GM19467 (cell line): Measurements from ENCODE around the gene ACP5.
A peak's percentile ranks its signal among the peaks of the same experiment; 100 is the strongest.
"Not testable (repeated sequence)": the region's sequence is repeated elsewhere in the genome, so short reads cannot be mapped to it uniquely, and the experiment has no call there.

Experiments
- ATAC-seq: cut with Tn5 transposase; IDR thresholded peaks from one replicate; pipeline ENCODE4 v1.9.1; 2021; ENCODE audit warnings: mild to moderate bottlenecking, moderate library complexity; ENCODE audit not compliant: unreplicated experiment

ACP5 gene

GRCh38 chr19:11577451-11578257, at the start of gene ACP5:
Gene ACP5 (minus strand): TSS chr19:11577645. CDS start chr19:11577317, 328 bp downstream.
- no peak for ATAC-seq

- no peak for ATAC-seq
These were observed 48.8 kb upstream of the ACP5 start for GRCh38 chr19:11626252-11626651.

- ATAC-seq, result no peak
These were observed 46.6 kb upstream of the ACP5 start for GRCh38 chr19:11624069-11624463.

GRCh38 chr19:11622401-11622800, 45.0 kb upstream of the ACP5 start:
- not testable (repeated sequence) for ATAC-seq

- ATAC-seq, result no peak
These were observed 43.1 kb upstream of the ACP5 start for GRCh38 chr19:11620553-11620952.

- ATAC-seq, result no peak
These were observed 40.0 kb upstream of the ACP5 start for GRCh38 chr19:11617180-11618062.

GRCh38 chr19:11612816-11613511, 35.5 kb upstream of the ACP5 start:
- ATAC-seq, result no peak

GRCh38 chr19:11611730-11612129, 34.3 kb upstream of the ACP5 start:
- ATAC-seq, result no peak

- no peak for ATAC-seq
These were observed 29.0 kb upstream of the ACP5 start for GRCh38 chr19:11606484-11606883.

GRCh38 chr19:11599704-11600103, 22.3 kb upstream of the ACP5 start:
- not testable (repeated sequence) for ATAC-seq

- ATAC-seq, result no peak
These were observed 21.3 kb upstream of the ACP5 start for GRCh38 chr19:11598746-11599145.

- ATAC-seq, result no peak
These were observed 20.6 kb upstream of the ACP5 start for GRCh38 chr19:11598103-11598483.

GRCh38 chr19:11597202-11598102, 20.0 kb upstream of the ACP5 start, which contains the start of gene ZNF627:
Gene ZNF627 (plus strand): TSS chr19:11597483. CDS start chr19:11597628, 145 bp downstream.
- ATAC-seq, result peak; percentile 95

GRCh38 chr19:11596156-11596555, 18.7 kb upstream of the ACP5 start:
- no peak for ATAC-seq

GRCh38 chr19:11594084-11594483, 16.6 kb upstream of the ACP5 start:
- no peak for ATAC-seq

GRCh38 chr19:11587975-11588631, 10.7 kb upstream of the ACP5 start:
- ATAC-seq, result no peak

GRCh38 chr19:11587302-11587974, 10.0 kb upstream of the ACP5 start:
- ATAC-seq, result no peak

- no peak for ATAC-seq
These were observed 8.9 kb upstream of the ACP5 start for GRCh38 chr19:11586331-11586730.

GRCh38 chr19:11581740-11582139, 4.3 kb upstream of the ACP5 start:
- peak; percentile 71 for ATAC-seq
